ENCODE measurements around the gene LANCL2. TPM values are rescaled to one million over a fixed set of nuclear protein-coding genes. Genes with fewer than 3 reads are reported as not detected.

The LANCL2 gene
- polyA plus RNA-seq, 3 donors, result 6.4 to 11.8 (median 8.3) TPM

DNA sequence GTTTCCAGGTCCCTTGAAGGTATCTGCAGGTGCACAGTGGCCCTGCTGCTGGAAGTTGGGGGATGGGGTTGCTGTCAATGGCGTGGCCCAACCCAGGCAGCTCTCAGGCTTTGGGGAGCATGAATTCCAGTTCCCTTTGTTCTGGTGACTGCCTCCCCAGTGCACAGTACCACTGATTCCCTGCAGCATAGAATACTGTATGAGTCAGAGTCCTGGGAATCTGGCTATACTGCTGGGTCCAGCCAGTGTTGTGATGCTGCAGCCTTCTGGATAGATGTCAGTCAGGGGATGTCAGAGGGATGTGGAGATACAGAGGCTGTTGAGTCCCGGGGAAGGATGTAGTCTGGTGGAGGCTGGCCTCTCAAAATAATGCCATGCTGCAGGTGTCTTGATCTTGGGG, 99.3 kb downstream of the LANCL2 start:
- H3K79me2 ChIP-seq (ENCODE audit: insufficient read depth, low read length), result no peaks in the 10 kb centered on the region
- peaks cover 0 to 23% of the 10 kb centered on the region in 2 donors for H3K36me3 ChIP-seq (replicated peaks in 1 of 2; ENCODE audit: control insufficient read depth in 1 of 2, insufficient read depth in 2 of 2, low read length in 2 of 2)
- TF ChIP-seq, protein P1, sequence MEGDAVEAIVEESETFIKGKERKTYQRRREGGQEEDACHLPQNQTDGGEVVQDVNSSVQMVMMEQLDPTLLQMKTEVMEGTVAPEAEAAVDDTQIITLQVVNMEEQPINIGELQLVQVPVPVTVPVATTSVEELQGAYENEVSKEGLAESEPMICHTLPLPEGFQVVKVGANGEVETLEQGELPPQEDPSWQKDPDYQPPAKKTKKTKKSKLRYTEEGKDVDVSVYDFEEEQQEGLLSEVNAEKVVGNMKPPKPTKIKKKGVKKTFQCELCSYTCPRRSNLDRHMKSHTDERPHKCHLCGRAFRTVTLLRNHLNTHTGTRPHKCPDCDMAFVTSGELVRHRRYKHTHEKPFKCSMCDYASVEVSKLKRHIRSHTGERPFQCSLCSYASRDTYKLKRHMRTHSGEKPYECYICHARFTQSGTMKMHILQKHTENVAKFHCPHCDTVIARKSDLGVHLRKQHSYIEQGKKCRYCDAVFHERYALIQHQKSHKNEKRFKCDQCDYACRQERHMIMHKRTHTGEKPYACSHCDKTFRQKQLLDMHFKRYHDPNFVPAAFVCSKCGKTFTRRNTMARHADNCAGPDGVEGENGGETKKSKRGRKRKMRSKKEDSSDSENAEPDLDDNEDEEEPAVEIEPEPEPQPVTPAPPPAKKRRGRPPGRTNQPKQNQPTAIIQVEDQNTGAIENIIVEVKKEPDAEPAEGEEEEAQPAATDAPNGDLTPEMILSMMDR (IDR thresholded peaks at IDR 0.05), result no peak
- no peaks in the 10 kb centered on the region for H3K4me1 ChIP-seq (ENCODE audit: control insufficient read depth in 1 of 2, insufficient read depth in 2 of 2, low read length in 2 of 2)
- H3K27ac Mint-ChIP-seq, result peak overlapping the region in 2 of 7 donors; percentile 0 to 10
- H3K27me3 Mint-ChIP-seq (ENCODE audit: low read depth in 3 of 3), result peaks cover 1 to 5% (median 5%) of the 10 kb centered on the region in 3 donors
- H3K4me2 ChIP-seq (replicated peaks; ENCODE audit: extremely low read depth, low read length, poor library complexity, severe bottlenecking), result no peak overlapping the region
- no peak for DNase-seq
- H3K27ac ChIP-seq (ENCODE audit: low read depth in 1 of 2, low read length in 2 of 2), result no peak overlapping the region
- no peaks in the 10 kb centered on the region for H3K4me1 Mint-ChIP-seq
- H2AFZ ChIP-seq (ENCODE audit: insufficient read depth, low read depth, low read length, poor library complexity, severe bottlenecking), result no peak overlapping the region
- peaks cover 24 to 42% (median 32%) of the 10 kb centered on the region in 7 donors for H3K9me3 Mint-ChIP-seq
- 100% methylated on average over 2 of the region's 2 CpGs for WGBS (ENCODE audit: insufficient coverage)
- intact Hi-C loops (cut with micrococcal nuclease), result no loop called here
- no peak overlapping the region for H3K4me3 ChIP-seq (replicated peaks in 1 of 3; ENCODE audit: low read depth in 2 of 3, low read length in 3 of 3)
- H3K36me3 Mint-ChIP-seq, result peaks cover 32 to 40% of the 10 kb centered on the region in 2 donors
- no peaks in the 10 kb centered on the region for H3K27me3 ChIP-seq (ENCODE audit: control insufficient read depth in 2 of 2, insufficient read depth in 2 of 2, low read length in 2 of 2)
- no peak overlapping the region for H3K9ac ChIP-seq (ENCODE audit: insufficient read depth, low read length, poor library complexity, severe bottlenecking)
- peaks cover 13 to 21% of the 10 kb centered on the region in 2 donors for H3K9me3 ChIP-seq (replicated peaks in 1 of 2; ENCODE audit: control insufficient read depth in 1 of 2, insufficient read depth in 1 of 2, low read length in 2 of 2)
- no peaks in the 10 kb centered on the region for H4K20me1 ChIP-seq (ENCODE audit: insufficient read depth, low read length)
- H3K4me3 Mint-ChIP-seq, result no peak overlapping the region

DNA sequence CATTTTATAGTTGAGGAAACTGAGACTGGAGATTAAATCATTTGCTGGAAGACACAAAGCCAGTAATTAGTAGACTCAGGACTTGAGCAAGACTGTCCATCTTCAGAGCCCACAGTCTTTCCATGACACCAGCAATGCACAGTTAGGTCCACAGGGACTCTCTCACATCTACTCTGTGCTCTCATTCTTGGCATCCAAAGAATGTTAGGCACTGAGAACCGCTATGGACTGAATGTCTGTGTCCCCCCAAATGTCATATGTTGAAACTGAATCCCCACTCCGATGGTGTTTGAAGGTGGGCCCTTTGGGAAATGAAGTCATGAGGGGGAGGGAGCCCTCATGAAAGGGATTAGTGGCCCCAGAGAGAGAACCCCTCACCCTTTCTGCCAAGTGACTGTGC, 100.6 kb downstream of the LANCL2 start:
- H3K9ac ChIP-seq (ENCODE audit: insufficient read depth, low read length, poor library complexity, severe bottlenecking), result no peak overlapping the region
- DNase-seq, result no peak
- peaks cover 12 to 21% of the 10 kb centered on the region in 2 donors for H3K9me3 ChIP-seq (replicated peaks in 1 of 2; ENCODE audit: control insufficient read depth in 1 of 2, insufficient read depth in 1 of 2, low read length in 2 of 2)
- 100% methylated on average over 1 of the region's 2 CpGs for WGBS (ENCODE audit: insufficient coverage)
- H3K27me3 ChIP-seq (ENCODE audit: control insufficient read depth in 2 of 2, insufficient read depth in 2 of 2, low read length in 2 of 2), result no peaks in the 10 kb centered on the region
- no peak overlapping the region for H3K27ac Mint-ChIP-seq
- H3K36me3 Mint-ChIP-seq, result peaks cover 38 to 48% of the 10 kb centered on the region in 2 donors
- H3K4me2 ChIP-seq (replicated peaks; ENCODE audit: extremely low read depth, low read length, poor library complexity, severe bottlenecking), result no peak overlapping the region
- no peaks in the 10 kb centered on the region for H4K20me1 ChIP-seq (ENCODE audit: insufficient read depth, low read length)
- H3K27ac ChIP-seq (ENCODE audit: low read depth in 1 of 2, low read length in 2 of 2), result no peak overlapping the region
- no peaks in the 10 kb centered on the region for H3K79me2 ChIP-seq (ENCODE audit: insufficient read depth, low read length)
- H3K4me3 Mint-ChIP-seq, result no peak overlapping the region
- no peaks in the 10 kb centered on the region for H3K4me1 ChIP-seq (ENCODE audit: control insufficient read depth in 1 of 2, insufficient read depth in 2 of 2, low read length in 2 of 2)
- peaks cover 21 to 38% (median 27%) of the 10 kb centered on the region in 7 donors for H3K9me3 Mint-ChIP-seq
- peaks cover 0 to 27% of the 10 kb centered on the region in 2 donors for H3K36me3 ChIP-seq (replicated peaks in 1 of 2; ENCODE audit: control insufficient read depth in 1 of 2, insufficient read depth in 2 of 2, low read length in 2 of 2)
- H2AFZ ChIP-seq (ENCODE audit: insufficient read depth, low read depth, low read length, poor library complexity, severe bottlenecking), result no peak overlapping the region
- TF ChIP-seq, protein P1 (IDR thresholded peaks at IDR 0.05), result no peak
- H3K4me3 ChIP-seq (replicated peaks in 1 of 3; ENCODE audit: low read depth in 2 of 3, low read length in 3 of 3), result no peak overlapping the region
- peaks cover 0 to 5% (median 5%) of the 10 kb centered on the region in 3 donors for H3K27me3 Mint-ChIP-seq (ENCODE audit: low read depth in 3 of 3)
- intact Hi-C loops (cut with micrococcal nuclease), result no loop called here
- H3K4me1 Mint-ChIP-seq, result no peaks in the 10 kb centered on the region

All from CD14-positive monocyte (primary cell).